HG02981 (cell line): Measurements from ENCODE around the gene TM9SF2.
"Not testable (repeated sequence)": the region's sequence is repeated elsewhere in the genome, so short reads cannot be mapped to it uniquely, and the experiment has no call there.

Experiments used
- ATAC-seq: cut with Tn5 transposase; IDR thresholded peaks from one replicate; pipeline ENCODE4 v1.9.1; 2021; ENCODE audit warnings: mild to moderate bottlenecking, moderate library complexity; ENCODE audit not compliant: unreplicated experiment

TM9SF2 gene

GRCh38 chr13:99528547-99528946, 27.3 kb downstream of the TM9SF2 start:
- ATAC-seq = peak; percentile 82

DNA sequence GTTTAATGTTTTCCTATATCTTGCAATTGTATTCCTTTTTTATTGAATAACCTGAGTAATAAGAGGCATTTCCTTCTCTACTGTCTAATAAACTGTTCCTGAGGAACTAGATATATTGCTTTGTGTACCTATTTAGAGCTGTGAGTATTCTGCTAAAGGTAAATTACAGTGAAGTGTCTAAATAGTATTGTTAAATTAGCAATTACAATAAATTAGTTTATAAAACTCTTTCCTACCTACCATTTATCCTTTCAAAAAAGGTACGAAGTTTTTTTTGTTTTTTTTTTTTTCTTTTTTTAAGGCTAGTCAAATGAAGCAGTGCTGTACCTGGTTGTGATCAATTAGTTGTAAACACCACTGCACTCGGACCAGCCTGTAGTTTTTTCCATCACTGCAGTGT, 34.8 kb downstream of the TM9SF2 start:
- no peak for ATAC-seq

GRCh38 chr13:99540530-99540929, 39.3 kb downstream of the TM9SF2 start:
- ATAC-seq = no peak

DNA sequence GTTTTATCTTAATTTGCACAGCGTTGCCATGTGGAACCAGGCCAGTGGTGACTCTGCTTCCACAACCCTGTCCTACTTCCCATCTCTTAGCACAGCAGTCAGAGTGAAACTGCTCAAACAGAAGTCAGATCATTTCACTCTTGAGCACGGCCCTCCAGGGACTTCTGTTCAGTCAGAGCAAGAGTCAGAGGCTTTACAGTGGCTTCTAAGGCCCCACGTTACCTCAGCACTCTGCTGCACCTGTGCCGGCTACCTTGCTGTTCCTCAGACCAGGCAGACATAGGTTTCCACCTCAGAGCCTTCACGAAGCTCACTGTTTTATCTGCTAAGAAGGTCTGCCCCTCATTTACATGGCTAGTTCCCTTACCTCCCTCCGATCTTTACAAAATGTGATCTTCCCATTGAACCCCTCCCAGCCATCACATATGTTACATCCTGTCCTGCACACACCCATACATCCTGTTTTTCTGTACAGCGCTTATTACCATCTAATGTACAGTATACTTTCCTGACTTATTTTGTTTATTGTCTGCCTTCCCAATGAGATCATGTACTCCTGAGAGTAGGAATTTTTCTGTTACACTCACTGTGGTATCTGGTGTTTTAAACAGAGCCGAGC, 41.6 kb downstream of the TM9SF2 start:
- peak; percentile 98 for ATAC-seq

GRCh38 chr13:99545361-99545760, 44.1 kb downstream of the TM9SF2 start:
- no peak for ATAC-seq

GRCh38 chr13:99545979-99546378, 44.7 kb downstream of the TM9SF2 start:
- no peak for ATAC-seq

DNA sequence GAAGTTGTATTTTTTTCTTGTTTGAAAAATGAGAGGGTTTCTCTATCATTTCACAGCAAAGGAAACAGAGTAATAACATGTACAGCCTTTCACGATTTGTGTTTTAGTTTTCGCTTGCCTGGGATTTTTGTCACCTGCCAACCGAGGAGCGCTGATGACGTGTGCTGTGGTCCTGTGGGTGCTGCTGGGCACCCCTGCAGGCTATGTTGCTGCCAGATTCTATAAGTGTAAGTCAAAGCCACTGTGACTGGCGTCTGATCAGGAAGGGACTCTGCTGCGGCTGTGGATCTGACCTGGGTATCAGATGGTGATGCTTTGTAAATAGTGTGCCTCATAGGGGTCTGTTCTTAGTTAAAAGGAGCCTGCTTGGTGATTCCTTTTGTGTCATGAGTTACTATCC, 45.6 kb downstream of the TM9SF2 start:
- ATAC-seq = no peak

GRCh38 chr13:99548448-99548847, 47.2 kb downstream of the TM9SF2 start:
- ATAC-seq = peak; percentile 48

GRCh38 chr13:99553033-99553432, 51.8 kb downstream of the TM9SF2 start:
- no peak for ATAC-seq

DNA sequence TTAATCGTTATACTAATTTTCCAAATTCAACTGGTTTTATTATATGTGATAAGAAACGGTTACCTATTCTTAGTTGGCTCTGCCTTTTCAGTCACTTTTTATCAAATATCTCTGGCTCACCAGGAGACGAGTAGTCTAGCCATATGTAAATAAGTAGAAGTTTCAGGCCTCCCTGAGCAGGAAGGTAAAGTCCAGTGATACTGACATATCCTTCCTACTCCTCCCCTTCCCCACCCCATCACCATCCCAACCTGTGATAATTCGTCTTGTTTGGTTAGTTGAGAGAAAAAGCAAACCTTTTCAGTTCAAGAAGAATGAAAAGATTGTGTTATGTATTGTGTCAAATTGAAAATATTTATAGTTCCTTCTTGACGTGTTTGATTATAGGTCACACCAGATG, 53.9 kb downstream of the TM9SF2 start:
- ATAC-seq = no peak

DNA sequence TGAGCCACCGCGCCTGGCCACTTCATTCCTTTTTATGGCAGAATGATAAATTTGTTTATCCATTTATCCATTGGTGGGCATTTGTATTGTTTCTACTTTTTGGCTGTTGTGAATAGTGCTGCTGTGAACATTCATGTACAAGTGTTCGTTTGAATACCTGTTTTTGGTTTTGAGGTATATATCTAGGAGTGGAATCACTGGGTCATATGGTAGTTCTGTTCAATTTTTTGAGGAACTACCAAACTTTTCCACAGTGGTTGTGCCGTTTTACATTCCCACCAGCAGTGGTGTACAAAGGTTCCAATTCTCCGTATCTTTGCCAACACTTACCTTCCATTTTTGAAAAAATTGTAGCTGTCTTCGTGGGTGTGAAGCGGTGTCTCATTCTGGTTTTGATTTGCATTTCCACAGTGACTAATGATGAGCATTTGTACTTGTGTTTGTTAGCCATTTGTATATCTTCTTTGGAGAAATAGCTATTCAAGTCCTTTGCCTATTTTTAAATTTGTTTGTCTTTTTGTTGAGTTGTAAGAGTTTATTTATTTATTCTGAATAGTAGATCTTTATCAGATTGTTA, 55.7 kb downstream of the TM9SF2 start:
- ATAC-seq = no peak

- no peak for ATAC-seq
These were observed 57.4 kb downstream of the TM9SF2 start for GRCh38 chr13:99558570-99559180.

- ATAC-seq = no peak
These were observed 58.3 kb downstream of the TM9SF2 start for GRCh38 chr13:99559560-99559959.

DNA sequence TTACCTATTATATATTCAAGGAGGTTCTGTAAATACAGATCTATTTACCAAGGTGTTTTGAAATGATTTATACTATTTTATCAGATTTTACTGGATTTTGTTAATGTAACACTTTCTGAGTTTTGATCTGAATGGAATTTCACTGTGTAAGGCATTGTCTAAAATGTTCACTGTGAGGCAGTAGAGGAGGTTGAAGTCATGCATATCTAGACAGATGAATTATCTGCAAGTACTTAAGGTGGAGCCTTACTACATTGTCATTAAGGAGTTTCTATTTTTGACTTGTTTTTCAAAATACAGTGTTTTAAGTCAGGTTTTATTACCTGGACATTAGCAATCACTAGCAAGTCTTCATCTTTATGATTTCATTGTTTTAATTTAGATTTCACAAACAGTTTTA, 62.1 kb downstream of the TM9SF2 start:
- ATAC-seq = no peak

- ATAC-seq = no peak
These were observed 63.1 kb downstream of the TM9SF2 start for GRCh38 chr13:99564386-99564785.

DNA sequence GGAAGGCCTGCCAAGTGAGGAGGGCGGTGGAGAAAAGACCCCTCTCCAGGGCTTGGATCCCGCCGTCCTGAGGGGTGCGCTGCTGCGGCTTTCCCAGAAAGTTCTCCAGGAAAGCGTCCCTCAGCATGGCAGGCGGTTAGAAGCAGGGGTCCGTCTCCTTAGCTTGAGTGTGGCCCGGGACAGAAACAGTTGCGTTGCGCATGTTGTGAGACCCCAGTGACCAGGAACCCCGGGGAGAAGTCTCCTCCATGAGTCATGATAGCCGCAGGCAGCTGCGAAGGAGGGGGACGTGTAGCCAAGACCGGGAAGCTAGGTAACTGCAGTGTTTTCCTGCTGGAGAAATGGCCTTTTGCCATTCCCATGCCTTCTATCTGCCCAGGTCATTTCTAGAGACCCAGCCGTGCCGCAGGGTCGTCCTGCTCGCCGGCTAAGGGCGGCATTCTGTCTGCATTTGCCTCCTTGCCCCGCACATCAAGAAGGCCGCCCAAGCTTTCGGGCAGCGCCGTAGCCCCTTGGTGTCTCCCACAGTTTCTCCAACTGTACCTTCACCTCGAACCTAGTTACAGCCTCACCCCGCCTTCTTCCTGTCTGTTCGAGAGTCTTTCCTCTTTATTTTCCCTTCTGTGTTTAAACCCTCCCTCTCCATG, 64.3 kb downstream of the TM9SF2 start:
- ATAC-seq = no peak

GRCh38 chr13:99566125-99567083, 65.1 kb downstream of the TM9SF2 start:
- no peak for ATAC-seq

GRCh38 chr13:99568901-99569300, 67.6 kb downstream of the TM9SF2 start:
- not testable (repeated sequence) for ATAC-seq

DNA sequence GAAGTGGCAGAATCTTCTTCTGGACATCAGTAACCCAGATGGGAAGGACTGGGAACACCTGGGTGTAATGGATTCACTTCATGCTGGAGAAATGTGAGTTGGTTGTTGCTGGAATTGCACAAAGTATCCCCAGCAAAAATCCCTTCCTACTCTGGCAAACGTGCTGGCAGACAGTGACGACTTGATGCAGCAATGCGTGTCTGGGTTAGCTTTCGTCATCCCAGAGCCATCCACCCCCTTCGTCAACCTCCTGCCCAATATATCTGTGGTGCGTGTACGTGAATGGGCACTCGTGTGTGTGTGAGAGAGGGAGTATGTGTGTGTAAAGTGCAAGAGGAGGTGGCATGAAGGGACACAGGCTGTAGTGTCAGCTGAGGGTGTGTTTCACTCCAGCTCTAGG, 70.9 kb downstream of the TM9SF2 start:
- ATAC-seq = no peak

DNA sequence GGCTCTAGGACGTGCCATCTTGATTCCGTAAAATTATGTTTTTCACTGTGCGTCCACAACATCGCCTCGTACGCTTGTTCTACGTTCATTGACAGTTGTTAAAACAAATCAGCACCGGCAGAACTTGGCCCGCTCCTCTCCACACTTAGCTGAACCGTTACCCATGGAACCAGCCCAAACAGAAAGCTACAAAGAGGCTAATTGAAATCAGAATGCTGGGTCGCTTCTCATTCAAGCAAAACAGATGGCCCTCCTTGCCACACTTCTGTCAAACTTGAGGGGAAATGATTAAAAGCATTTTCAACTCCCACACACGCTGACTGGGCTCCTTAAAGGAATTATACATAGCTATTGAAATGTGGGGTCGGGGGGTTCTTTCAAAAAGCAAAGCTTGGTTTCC, 71.6 kb downstream of the TM9SF2 start:
- no peak for ATAC-seq
